GM18909 (cell line): Measurements from ENCODE around the gene CFDP1.

ENCODE experiments used
- ATAC-seq: cut with Tn5 transposase; IDR thresholded peaks from one replicate; pipeline ENCODE4 v1.9.1; 2021; ENCODE audit warnings: mild to moderate bottlenecking; ENCODE audit not compliant: unreplicated experiment, poor library complexity

The CFDP1 gene

DNA sequence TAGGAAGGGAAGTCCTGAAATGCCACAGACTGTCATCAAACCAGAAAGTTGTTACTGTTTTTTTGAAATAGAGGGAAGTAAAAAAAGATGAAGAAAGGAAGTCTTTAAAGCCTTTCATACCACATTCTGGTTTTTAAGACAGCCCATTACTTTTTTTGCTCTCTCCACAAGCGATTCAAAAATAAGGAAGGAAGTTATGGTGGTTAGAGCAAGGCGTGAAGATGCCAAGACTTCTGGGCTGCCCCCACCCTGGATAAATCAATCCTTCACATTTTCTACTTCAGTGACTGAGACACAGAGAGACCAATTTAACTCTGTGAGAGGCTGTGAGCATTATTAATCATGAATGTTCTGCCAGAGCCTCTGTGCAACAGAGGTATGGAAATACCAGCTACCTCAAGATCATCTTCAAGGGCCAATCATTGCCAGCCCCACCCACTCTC lies 99.6 kb downstream of the CFDP1 start:
- ATAC-seq: no peak

DNA sequence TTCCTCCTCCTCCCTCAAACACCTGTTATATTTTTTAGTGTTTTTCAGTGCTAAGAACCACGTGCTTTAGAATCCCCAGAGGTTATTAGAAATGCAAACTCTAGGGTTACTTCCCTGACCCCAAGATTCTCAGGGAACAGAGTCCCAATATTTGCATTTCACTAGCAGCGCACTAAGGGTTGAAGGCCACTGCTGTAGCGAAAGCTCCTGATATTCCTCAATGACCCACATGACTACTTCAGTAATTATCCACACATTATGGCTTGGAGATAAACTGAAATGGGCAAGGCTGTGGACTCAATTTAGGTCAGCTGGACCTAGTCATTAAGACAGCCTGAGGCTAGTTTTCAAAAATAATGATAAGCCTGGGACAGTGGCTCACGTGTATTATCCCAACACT lies 103.4 kb downstream of the CFDP1 start:
- no peak for ATAC-seq

DNA sequence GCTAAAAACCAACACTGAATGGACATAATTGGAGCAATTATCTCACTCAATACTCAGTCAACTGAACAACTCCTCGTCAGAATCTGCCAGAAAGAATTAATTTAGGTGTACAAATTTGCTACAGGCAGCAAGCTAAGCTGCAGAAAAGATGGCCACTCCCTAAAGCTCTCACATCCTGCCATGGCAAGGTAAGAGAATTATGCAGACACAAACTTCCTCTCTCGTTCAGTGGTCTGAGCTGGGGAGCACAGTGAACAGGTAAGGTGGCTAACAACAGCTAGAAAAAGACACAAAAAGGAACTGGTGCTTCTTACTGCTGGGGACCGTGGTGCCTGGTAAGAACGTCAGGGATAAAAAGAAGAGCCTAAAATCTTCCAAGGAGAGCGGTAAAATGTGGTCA lies 107.0 kb downstream of the CFDP1 start:
- no peak for ATAC-seq

DNA sequence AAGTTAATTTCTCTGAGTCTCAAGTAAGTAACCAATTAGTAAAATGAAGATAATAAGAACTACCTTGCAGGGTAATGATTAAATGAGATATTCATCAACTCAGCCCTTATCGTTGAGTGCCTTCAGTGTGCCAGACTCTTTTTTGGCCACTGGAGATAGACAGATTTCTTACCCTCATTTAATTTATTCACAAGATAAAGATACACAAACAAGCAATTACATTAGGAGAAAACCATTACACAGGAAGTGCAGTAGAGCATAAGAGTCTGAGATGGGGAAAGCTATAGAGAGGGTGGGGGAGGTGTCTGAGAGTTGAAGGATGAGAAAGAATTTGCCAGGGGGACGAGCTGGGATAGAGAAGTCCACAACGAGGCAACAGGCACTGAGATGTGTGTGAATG lies 109.4 kb downstream of the CFDP1 start:
- no peak for ATAC-seq

DNA sequence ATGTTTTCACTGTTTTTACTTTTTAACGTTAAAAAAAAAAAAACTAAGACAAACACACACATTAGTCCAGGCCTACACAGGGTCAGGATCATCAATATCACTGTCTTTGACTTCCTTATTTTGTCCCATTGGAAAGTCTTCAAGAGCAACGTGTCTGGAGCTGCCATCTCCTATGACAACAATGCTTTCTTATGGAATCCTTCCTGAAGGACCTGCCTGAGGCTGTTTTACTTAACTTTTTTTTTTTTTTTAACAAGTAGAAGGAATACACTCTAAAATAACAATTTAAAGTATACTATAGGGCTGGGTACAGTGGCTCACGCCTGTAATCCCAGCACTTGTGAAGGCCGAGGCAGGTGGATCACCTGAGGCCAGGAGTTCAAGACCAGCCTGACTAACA lies 110.1 kb downstream of the CFDP1 start:
- ATAC-seq: no peak

DNA sequence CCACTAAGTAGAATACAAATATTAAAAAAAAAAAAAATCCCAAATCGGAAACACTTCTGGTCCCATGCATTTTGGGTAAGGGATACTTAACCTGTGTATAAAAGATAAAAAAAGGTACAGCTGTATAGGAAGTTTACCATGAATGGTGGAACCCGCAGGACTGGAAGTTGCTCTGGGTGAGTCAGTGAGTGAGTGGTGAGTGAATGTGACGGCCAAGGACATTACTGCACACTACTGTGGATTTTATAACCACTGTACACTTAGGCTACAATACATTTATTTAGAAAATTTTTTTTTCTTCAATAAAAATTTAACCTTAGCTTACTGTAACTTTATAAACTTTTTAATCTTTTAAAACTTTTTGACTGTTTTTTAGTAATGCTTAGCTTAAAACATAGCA lies 110.6 kb downstream of the CFDP1 start:
- ATAC-seq: no peak

DNA sequence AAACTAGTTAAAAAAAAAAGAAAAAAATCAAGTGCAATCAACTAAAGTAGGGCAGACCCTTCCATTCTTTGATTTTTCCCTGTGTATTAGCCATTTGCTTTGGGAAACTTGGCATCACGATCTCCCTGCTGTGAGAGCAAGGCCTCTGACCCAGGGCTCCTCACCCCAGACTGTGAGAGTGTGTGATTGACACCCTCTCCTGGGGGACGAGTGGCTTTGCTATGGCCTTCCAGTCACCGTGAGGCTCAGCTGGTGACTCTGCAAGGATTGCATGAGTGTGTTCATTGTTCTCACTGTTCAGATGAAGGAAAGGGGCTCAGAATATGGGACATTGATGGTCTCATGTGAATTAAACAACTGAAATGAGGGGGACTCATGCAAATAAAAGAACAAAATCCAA lies 112.9 kb downstream of the CFDP1 start:
- no peak for ATAC-seq

DNA sequence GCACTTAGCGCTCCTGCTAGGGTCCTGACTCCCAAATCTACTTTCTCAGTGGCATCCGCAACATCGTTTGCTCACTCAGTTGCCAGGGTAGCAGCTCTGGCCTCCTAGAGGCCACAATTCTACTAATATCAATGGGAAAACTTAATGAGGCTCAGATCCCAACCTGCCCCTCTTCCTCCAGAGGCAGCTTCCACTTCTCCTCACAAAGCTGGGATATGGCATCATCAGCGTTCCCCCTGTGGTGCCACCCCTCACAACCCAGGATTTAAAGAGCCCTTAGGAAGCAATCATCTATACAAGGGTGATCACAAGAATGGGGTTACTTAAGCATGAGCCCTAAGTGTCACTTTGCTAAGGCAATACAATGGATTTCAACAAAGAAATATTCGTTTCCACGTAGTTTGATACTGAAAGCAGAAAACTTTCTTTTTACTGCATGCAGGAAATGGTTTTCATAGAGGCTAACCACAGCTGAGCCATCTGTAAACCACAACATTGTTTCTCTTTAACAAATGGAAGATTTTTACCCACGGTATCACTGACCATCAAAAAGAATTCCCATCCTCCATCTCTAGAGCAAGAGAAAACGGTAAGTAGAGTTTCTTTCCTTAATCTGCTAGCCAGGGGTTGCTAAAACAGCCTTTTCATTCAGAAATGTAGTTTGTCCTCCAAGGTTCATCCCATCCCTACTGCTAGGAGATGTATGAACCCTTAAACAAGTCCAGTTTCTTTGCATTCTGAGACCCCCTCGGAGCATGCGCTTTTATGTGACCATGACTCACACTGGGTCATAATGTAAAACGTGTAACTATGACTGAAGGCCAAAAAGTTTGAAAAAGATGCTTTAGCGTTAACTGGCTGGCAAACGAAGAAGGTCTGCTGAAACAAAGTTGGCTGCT lies 113.5 kb downstream of the CFDP1 start:
- ATAC-seq: peak; percentile 82

DNA sequence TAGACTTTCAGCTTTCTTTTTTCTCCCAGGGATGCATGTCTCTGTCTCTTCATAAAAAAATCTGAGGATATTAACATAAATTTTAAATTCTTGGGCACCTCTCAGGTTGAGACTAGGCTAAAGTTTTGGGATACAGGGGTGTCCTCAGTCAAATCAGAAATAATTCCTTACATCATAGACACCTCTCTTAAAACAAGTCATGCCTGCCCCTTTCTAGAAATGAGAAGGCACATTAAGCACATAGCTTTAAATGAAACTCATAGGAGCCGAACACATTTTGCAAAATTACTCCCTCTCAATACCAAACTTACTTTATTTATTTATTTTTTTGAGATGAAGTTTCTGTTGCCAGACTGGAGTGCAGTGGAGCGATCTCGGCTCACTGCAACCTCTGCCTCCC lies 114.6 kb downstream of the CFDP1 start:
- no peak for ATAC-seq

DNA sequence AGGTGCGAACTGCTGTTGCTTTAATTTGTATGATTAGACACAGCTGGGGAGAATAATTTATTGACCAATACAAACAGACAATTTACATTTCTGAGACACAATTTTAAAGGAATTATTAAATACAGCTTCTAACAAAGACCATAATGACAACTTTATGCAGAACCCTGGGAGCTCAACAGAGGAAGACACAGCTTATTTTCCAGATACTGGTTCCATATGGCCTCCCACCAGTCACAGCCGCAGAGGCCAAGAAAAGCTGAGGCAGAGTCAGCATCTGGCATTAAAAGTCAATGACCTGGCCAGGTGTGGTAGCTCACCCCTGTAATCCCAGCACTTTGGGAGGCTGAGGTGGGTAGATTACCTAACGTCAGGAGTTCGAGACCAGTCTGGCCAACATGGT lies 115.8 kb downstream of the CFDP1 start:
- ATAC-seq: no peak

DNA sequence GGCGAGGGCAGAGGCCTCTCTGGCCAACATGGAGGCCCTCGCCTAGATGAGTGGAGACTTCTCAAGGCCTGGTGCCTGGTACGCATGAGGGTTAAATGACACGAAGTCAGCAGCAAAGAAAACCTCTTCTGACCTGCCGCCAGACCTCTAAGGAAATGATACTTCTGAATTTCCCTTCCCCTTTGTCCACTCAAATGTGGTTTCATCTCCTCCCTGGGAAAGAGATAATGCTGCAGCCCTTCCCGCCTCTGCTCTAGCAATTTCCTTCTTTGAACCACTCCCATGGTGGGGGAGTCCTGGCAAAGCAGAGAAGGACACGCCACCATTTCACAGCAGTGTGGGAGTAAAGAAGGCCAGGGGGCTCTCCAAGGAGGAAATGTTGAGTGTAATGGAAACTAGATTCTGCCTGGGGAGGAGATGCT lies 116.2 kb downstream of the CFDP1 start:
- ATAC-seq: no peak

DNA sequence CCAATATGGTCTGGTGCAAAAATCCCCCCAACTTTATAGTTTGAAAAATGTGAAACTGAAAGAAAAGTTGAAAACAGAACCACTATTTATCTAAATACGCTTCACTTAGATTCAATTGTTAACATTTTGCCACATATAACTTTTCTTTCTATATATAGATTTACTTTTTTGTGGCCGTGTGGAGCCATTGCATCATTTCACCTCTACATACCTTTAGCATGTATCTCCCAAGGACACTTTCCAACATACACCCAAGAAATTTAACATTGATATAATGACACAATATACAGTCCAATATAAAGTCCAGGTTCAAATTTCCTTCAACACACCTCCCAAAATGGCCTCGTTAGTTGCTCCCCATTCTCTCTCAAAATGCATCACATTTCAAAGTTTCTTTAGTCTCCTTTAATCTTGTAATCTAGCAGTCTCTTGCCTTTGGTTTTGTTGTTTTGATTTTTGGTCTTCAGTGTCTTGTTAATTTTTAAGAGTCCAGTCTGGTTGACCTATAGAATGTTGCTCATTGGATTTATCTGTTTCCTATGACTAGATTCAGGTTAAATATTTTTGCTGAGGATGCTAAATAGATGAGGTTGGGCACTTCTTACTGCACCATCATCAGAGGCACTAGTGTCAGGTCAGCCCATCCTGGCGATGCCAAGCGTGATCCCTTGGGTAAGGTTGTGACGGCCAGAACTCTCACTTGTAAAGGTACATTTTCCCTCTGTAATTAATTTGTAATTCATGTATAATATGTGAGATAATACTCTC lies 117.6 kb downstream of the CFDP1 start:
- ATAC-seq: no peak

DNA sequence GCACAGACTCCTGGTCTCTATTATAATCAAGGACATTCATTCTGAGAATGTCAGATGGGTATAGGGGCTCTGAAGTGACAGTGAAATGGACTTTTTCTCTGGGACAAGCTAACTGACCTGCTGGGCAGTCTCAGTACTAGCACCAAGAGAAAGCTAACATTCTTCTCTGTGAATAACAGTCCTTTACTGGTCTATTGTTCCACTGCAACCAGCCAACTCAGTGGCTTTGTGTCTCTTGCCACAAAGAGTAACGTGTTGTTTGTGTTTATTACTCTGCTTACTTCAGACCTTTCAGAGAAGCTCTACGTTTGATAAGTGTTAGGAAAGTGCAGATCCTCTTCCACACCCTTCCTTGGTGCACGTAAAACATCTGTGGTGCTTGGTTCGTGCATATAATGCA lies 120.4 kb downstream of the CFDP1 start:
- ATAC-seq: no peak

DNA sequence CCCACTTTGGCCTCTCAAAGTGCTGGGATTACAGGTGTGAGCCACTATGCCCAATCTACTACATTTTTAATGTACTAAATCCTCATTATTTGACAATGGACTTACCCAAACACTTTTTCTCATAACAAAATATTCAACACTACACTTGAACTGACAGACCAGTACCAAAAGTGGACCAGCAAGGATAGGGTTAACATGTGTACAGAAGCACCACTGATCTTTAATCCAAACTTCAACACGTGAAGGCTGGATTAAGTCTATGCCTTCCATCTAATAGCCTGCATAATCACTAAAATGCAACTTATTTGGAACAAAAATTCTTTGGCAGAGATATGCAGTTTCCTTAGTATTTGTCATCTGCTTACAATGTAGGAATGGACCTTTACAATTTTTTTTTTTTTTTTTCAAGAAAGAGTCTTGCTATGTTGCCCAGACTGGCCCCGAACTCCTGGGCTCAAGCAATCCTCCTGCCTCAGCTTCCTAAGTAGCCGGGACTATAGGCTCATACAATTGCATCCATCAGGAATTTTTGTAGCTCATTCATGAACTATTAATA lies 121.8 kb downstream of the CFDP1 start:
- no peak for ATAC-seq

DNA sequence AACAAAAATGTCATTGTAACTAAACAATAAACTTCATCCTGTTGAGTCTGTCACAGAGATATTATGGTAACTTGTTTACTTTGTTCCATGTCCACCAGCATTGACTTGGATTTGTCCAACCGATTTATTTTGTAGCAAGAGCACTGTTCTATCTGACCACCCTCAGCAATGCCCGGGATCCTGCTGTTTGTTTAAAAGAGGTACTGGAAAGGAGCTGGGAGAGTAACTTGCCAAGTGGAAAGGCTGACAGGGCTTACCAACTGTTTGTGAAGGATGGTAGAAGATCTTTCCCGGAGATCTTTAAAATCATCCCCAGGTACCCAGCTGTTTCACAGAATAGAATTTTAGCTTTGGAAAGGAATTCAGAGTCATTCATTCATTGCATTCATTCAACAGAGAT lies 122.8 kb downstream of the CFDP1 start:
- ATAC-seq: no peak

DNA sequence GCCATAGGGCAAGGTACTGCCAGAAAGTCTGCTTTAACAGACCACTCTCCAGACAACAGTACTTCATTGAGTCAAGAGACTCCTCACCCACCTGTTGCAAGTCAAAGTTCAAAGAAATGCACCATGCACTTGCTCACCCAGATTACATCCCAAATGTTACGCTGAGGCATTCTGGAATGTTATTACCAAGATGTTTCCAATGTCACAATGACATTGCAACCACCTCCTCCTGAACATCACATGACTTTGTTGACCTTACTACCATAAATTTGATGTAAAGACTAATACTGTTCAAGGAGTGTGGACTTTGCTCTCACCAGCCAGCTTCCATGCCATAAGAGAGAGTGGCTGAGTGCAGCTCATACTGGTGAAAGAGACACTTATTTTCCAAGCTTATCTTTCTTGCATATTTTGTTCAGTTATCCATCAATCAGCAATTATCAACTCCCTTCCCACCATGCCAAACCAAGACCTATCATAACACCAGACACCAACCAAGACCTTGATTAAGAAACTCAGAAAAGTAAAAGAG lies 123.3 kb downstream of the CFDP1 start:
- no peak for ATAC-seq

DNA sequence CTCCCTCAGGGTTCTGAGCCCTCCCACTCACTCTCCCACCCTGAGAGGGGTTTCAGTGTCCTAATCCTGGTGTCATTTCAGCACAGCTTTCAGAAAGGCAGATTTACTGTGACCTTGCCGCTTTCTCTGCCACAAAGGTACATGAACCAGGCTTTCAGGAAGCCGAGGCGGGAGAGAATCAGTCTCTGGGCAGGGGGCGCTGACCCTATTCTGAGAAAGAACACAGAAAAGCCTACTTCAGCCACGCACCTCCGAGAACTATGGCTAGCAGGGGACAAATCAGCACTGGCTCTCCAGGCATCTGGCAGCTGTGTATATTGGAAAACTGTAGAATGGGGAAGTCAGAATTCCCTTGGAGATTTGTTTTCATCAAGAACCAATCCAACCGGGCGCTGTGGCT lies 124.1 kb downstream of the CFDP1 start:
- no peak for ATAC-seq

DNA sequence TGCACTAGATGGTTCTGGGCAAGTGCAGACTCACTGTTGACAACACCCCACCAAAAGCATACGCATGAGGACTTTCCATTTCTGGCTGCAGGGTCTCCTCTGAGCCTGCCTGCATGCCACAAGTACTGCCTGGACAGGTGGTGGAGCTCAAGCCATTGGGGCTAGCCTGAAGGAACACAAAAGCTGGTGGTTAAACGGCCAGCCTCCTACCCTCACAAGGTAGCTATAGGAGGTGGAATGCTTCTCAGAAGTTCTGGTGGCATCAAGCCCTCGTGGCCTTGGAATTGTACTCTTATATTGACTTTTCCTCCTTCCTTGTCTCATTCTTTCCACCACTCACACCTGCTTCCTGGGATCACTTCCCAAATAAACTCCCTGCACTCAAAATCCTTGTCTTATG lies 125.3 kb downstream of the CFDP1 start:
- ATAC-seq: no peak

DNA sequence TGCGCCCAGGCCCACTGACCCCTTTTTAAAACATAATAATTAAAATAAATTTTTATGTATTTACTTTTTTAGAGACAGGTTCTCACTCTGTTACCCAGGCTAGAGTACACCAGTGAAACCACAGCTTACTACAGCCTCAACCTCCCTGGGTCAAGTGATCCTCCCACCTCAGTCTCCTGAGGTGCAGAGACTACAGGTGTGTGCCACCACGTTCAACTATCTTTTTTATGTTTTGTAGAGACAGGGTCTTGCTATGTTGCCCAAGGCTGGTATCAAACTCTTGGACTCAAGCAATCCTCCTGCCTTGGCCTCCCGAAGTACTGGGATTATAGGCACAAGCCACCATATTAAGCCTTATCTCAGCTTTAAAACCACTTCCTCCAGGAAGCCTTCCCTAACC lies 125.8 kb downstream of the CFDP1 start:
- no peak for ATAC-seq

DNA sequence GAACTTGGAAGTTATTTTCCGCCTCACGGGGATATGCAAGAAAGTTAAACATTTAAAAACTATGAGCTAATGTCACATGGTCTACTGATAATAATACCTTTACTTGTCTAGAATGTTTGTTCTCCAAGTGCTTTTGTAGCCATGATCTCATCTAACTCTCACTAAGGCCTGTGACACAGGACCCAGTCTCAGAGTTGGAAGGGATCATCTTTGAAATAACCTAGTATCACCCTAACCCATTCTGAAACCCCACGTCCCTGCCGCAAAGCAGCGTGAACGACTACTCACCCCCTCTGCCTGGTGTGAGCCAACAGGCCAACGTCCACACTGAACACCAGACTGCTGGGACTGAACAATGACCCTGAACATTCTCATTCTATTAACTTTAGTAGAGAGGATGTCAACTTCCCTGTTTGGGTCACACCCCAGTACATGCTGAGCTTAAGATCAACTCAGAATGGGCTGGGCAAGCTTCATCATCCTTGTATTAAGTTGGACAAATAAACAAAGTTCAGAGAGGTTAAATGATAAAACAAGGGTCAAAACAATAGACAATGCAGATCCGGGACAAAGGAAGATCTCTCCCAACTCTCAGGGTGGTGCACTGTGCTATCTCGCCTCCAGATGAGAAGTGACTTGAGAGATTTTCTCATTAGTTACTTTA lies 127.1 kb downstream of the CFDP1 start:
- ATAC-seq: no peak
